H9 (cell line): Measurements from ENCODE around the gene KLHL3. TPM values are rescaled to one million over a fixed set of nuclear protein-coding genes. Genes with fewer than 3 reads are reported as not detected.

Experiments used
- DNase-seq: peaks from one replicate; pipeline ENCODE4 v3.0.0-alpha.2; 2017
- H2AFZ ChIP-seq: one replicate; pipeline ENCODE4 v1.6.1; 2013; ENCODE audit warnings: mild to moderate bottlenecking, low read length, control low read depth, moderate library complexity
- H2AK5ac ChIP-seq: 2 replicates; pipeline ENCODE4 v1.6.1; 2013; ENCODE audit warnings: low read length, control low read depth, mixed read lengths; ENCODE audit not compliant: insufficient read length
- H2BK120ac ChIP-seq: one replicate; pipeline ENCODE4 v1.6.1; 2013; ENCODE audit warnings: low read depth, mild to moderate bottlenecking, low read length, control low read depth, inconsistent platforms; ENCODE audit not compliant: poor library complexity, severe bottlenecking
- H2BK12ac ChIP-seq: 2 replicates; pipeline ENCODE4 v1.6.1; 2013; ENCODE audit warnings: low read length, control low read depth, mixed read lengths, low read depth; ENCODE audit not compliant: insufficient read length
- H2BK15ac ChIP-seq: 2 replicates; pipeline ENCODE4 v1.6.1; 2013; ENCODE audit warnings: low read depth, low read length, control low read depth
- H2BK20ac ChIP-seq: one replicate; pipeline ENCODE4 v1.6.1; 2013; ENCODE audit warnings: low read depth, mild to moderate bottlenecking, low read length, control low read depth, inconsistent platforms; ENCODE audit not compliant: poor library complexity, severe bottlenecking
- H2BK5ac ChIP-seq: 2 replicates; pipeline ENCODE4 v1.6.1; 2013; ENCODE audit warnings: low read length, control low read depth, mixed read lengths; ENCODE audit not compliant: insufficient read length
- H3K14ac ChIP-seq: 2 replicates; pipeline ENCODE4 v1.6.1; 2013; ENCODE audit warnings: low read length, control low read depth; ENCODE audit not compliant: insufficient read depth
- H3K18ac ChIP-seq: 2 replicates; pipeline ENCODE4 v1.6.1; 2013; ENCODE audit warnings: low read depth, mild to moderate bottlenecking, mixed read lengths, low read length, control low read depth; ENCODE audit not compliant: insufficient read length
- H3K23ac ChIP-seq: 2 replicates; pipeline ENCODE4 v1.6.1; 2013; ENCODE audit warnings: low read length, control low read depth, mixed read lengths, low read depth; ENCODE audit not compliant: insufficient read length
- H3K23me2 ChIP-seq: 2 replicates; pipeline ENCODE4 v1.6.1; 2013; ENCODE audit warnings: low read depth, mild to moderate bottlenecking, mixed read lengths, low read length, control low read depth; ENCODE audit not compliant: insufficient read length, poor library complexity, severe bottlenecking
- H3K27ac ChIP-seq: 2 replicates; pipeline ENCODE4 v1.5.1; 2013; ENCODE audit warnings: low read length, control low read depth, mixed read lengths, low read depth; ENCODE audit not compliant: insufficient read length
- H3K27me3 ChIP-seq: 2 replicates; pipeline ENCODE4 v1.6.1; 2013; ENCODE audit warnings: low read length, control low read depth, inconsistent platforms; ENCODE audit not compliant: insufficient read depth
- H3K4ac ChIP-seq: 2 replicates; pipeline ENCODE4 v1.6.1; 2013; ENCODE audit warnings: low read depth, mild to moderate bottlenecking, control low read depth, inconsistent platforms, low read length, moderate library complexity
- H3K4me1 ChIP-seq: 2 replicates; pipeline ENCODE4 v1.6.1; 2013; ENCODE audit warnings: low read length, control low read depth, inconsistent platforms; ENCODE audit not compliant: insufficient read depth
- H3K4me2 ChIP-seq: 2 replicates; pipeline ENCODE4 v1.6.1; 2013; ENCODE audit warnings: low read length, control low read depth, mixed read lengths; ENCODE audit not compliant: insufficient read length, insufficient read depth
- H3K56ac ChIP-seq: 2 replicates; pipeline ENCODE4 v1.6.1; 2013; ENCODE audit warnings: low read depth, mild to moderate bottlenecking, mixed read lengths, low read length, control low read depth; ENCODE audit not compliant: insufficient read length
- H3K79me1 ChIP-seq: 2 replicates; pipeline ENCODE4 v1.6.1; 2013; ENCODE audit warnings: low read depth, mild to moderate bottlenecking, moderate library complexity, low read length, control low read depth, inconsistent platforms; ENCODE audit not compliant: insufficient read depth, poor library complexity, severe bottlenecking
- H3K79me2 ChIP-seq: 2 replicates; pipeline ENCODE4 v1.6.1; 2013; ENCODE audit warnings: low read length, control low read depth, inconsistent platforms; ENCODE audit not compliant: insufficient read depth
- H3K9ac ChIP-seq: 2 replicates; pipeline ENCODE4 v1.6.1; 2013; ENCODE audit warnings: low read length, control low read depth, mixed read lengths; ENCODE audit not compliant: insufficient read length; ENCODE audit errors: extremely low read depth
- H3K9me3 ChIP-seq: one replicate; pipeline ENCODE4 v1.6.1; 2013; ENCODE audit warnings: low read depth, low read length, inconsistent platforms; ENCODE audit not compliant: control insufficient read depth
- H3T11ph ChIP-seq: one replicate; pipeline ENCODE4 v1.6.1; 2013; ENCODE audit warnings: mild to moderate bottlenecking, low read length, control low read depth, inconsistent platforms
- H4K20me1 ChIP-seq: one replicate; pipeline ENCODE4 v1.6.1; 2013; ENCODE audit not compliant: control insufficient read depth, insufficient read length, insufficient read depth
- H4K5ac ChIP-seq: 2 replicates; pipeline ENCODE4 v1.6.1; 2013; ENCODE audit warnings: low read depth, mild to moderate bottlenecking, mixed read lengths, low read length, control low read depth; ENCODE audit not compliant: insufficient read length
- H4K8ac ChIP-seq: replicated peaks from 2 replicates; pipeline ENCODE4 v1.6.1; 2013; ENCODE audit warnings: low read length, control low read depth, mixed read lengths, low read depth; ENCODE audit not compliant: insufficient read length
- H4K91ac ChIP-seq: 2 replicates; pipeline ENCODE4 v1.6.1; 2013; ENCODE audit warnings: low read depth, mild to moderate bottlenecking, moderate library complexity, mixed read lengths, low read length, control low read depth; ENCODE audit not compliant: insufficient read length
- H3K27ac Mint-ChIP-seq, 3 experiments: 2 replicates in 2 of 3; 3 replicates in 1 of 3; pipeline ENCODE4 v1.8.0; 2020 to 2021; ENCODE audit warnings: mixed read lengths in 3 of 3, mild to moderate bottlenecking in 1 of 3, moderate library complexity in 1 of 3
- H3K27me3 Mint-ChIP-seq: 2 replicates; pipeline ENCODE4 v1.8.0; 2021; ENCODE audit warnings: low read depth, mild to moderate bottlenecking, moderate library complexity, mixed read lengths
- H3K36me3 Mint-ChIP-seq, 3 experiments: 2 replicates in 2 of 3; 3 replicates in 1 of 3; pipeline ENCODE4 v1.8.0; 2020 to 2021; ENCODE audit warnings: low read depth in 3 of 3, mixed read lengths in 3 of 3; ENCODE audit not compliant: insufficient read depth in 1 of 3
- H3K4me1 Mint-ChIP-seq, 2 experiments: 2 replicates each; pipeline ENCODE4 v1.8.0; 2020; ENCODE audit warnings: mixed read lengths in 2 of 2
- H3K4me3 Mint-ChIP-seq, 2 experiments: 2 replicates in 1 of 2; 3 replicates in 1 of 2; pipeline ENCODE4 v1.8.0; 2020 to 2021; ENCODE audit warnings: mild to moderate bottlenecking in 2 of 2, mixed read lengths in 2 of 2, moderate library complexity in 1 of 2
- H3K9me3 Mint-ChIP-seq, 2 experiments: 2 replicates in 1 of 2; 3 replicates in 1 of 2; pipeline ENCODE4 v1.8.0; 2020; ENCODE audit warnings: mild to moderate bottlenecking in 2 of 2, mixed read lengths in 2 of 2, moderate library complexity in 1 of 2
- WGBS: extraction: QIAGEN DNeasy Blood & Tissue Kit; methylation state at CpG from one replicate; pipeline ENCODE4 v1.1.7; 2013; ENCODE audit warnings: missing lambda C conversion rate, low lambda C conversion rate, mixed read lengths; ENCODE audit not compliant: insufficient read length; ENCODE audit errors: extremely low coverage; 5-methylcytosine and 5-hydroxymethylcytosine counted together
- total RNA-seq: library from RNA; stranded (reverse); gene quantifications from 2 replicates; pipeline ENCODE4 v1.2.1, GENCODE V29; 2021
- TF ChIP-seq, protein P1 (sequence below): fragments of 200-600 bp; sonication (generic); conservative IDR thresholded peaks from 3 replicates; pipeline ENCODE4 v1.8.0; 2021; ENCODE audit warnings: antibody characterized with exemption, mild to moderate bottlenecking

Gene KLHL3
- total RNA-seq, 1 experiment from 2014 or later: 12.8 TPM

DNA sequence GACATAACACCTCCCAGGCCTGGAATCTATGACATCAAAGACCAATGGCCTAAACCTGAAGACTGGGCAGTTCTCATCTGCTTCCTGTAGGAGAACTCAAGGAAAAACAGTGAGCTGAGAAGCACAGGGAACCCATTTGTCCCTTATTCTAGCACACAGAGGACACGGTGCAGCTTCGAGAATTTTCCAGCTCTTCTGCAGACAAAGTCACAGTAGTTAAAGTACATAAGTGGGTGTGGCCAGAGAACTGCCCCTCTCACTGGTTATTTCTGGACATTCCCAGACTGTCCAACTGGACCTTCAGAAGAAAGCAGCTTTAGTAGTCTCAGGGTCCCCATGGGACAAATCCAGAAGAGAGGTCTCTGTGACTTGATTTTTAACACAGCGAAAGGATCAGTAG lies 114.6 kb downstream of the KLHL3 start:
- Histone ChIP-seq H2BK12ac (no peak overlapping the region), H2AK5ac (no peak overlapping the region), H3K79me2 (no peaks in the 10 kb centered on the region), H2AFZ (no peak overlapping the region), H3K14ac (no peak overlapping the region), H3T11ph (no peak overlapping the region), H3K9ac (no peak overlapping the region), H3K27ac (no peak overlapping the region), H4K20me1 (no peaks in the 10 kb centered on the region), H3K4me1 (no peaks in the 10 kb centered on the region), H3K4me2 (no peak overlapping the region), H3K79me1 (no peaks in the 10 kb centered on the region), H2BK5ac (no peak overlapping the region), H2BK15ac (no peak overlapping the region), H4K91ac (no peak overlapping the region), H3K4ac (no peak overlapping the region), H4K8ac (no peak overlapping the region), H4K5ac (no peak overlapping the region), H3K27me3 (no peaks in the 10 kb centered on the region), H3K23me2 (no peaks in the 10 kb centered on the region), H3K23ac (no peak overlapping the region), H2BK120ac (no peak overlapping the region), H3K56ac (no peak overlapping the region), H3K9me3 (no peaks in the 10 kb centered on the region), H2BK20ac (no peak overlapping the region), H3K18ac (no peak overlapping the region)
- Mint-ChIP-seq H3K4me1 (no peaks in the 10 kb centered on the region), H3K9me3 (no peaks in the 10 kb centered on the region), H3K27ac (no peak overlapping the region; a peak in 2 of 7 replicates), H3K36me3 (peaks cover 0 to 5% (median 4%) of the 10 kb centered on the region in 3 experiments; a peak in 4 of 7 replicates), H3K27me3 (no peaks in the 10 kb centered on the region), H3K4me3 (no peak overlapping the region)
- DNase-seq: no peak
- WGBS: no CpG with 5 or more reads among the region's 3 CpGs
- TF ChIP-seq, protein P1, sequence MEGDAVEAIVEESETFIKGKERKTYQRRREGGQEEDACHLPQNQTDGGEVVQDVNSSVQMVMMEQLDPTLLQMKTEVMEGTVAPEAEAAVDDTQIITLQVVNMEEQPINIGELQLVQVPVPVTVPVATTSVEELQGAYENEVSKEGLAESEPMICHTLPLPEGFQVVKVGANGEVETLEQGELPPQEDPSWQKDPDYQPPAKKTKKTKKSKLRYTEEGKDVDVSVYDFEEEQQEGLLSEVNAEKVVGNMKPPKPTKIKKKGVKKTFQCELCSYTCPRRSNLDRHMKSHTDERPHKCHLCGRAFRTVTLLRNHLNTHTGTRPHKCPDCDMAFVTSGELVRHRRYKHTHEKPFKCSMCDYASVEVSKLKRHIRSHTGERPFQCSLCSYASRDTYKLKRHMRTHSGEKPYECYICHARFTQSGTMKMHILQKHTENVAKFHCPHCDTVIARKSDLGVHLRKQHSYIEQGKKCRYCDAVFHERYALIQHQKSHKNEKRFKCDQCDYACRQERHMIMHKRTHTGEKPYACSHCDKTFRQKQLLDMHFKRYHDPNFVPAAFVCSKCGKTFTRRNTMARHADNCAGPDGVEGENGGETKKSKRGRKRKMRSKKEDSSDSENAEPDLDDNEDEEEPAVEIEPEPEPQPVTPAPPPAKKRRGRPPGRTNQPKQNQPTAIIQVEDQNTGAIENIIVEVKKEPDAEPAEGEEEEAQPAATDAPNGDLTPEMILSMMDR: no peak
